Measurements from ENCODE around the gene SERINC1.

DNA sequence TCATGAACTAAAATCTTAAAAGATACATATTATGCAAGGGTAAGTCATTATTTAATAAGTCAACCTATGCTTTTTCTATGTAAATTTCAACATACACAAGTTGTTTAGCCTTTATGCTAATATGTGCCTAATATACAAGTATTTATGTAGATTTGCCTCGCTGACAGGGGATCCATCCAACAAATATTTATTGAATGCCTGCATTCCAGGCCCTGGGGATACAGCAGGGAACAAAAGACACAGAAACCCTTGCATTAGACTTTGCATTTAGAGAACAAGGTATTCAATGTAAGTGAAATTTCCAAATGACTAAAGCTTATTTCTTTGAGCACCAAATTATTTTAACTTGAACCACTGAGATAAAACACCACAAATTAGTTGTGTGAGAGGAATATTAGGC, 19.1 kb downstream of the SERINC1 start:
- TF ChIP-seq POLR2A (IDR thresholded peaks at IDR 0.05), result no peak
- TF ChIP-seq, protein P1, sequence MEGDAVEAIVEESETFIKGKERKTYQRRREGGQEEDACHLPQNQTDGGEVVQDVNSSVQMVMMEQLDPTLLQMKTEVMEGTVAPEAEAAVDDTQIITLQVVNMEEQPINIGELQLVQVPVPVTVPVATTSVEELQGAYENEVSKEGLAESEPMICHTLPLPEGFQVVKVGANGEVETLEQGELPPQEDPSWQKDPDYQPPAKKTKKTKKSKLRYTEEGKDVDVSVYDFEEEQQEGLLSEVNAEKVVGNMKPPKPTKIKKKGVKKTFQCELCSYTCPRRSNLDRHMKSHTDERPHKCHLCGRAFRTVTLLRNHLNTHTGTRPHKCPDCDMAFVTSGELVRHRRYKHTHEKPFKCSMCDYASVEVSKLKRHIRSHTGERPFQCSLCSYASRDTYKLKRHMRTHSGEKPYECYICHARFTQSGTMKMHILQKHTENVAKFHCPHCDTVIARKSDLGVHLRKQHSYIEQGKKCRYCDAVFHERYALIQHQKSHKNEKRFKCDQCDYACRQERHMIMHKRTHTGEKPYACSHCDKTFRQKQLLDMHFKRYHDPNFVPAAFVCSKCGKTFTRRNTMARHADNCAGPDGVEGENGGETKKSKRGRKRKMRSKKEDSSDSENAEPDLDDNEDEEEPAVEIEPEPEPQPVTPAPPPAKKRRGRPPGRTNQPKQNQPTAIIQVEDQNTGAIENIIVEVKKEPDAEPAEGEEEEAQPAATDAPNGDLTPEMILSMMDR (IDR thresholded peaks at IDR 0.05), result no peak

Measured in uterus (tissue), 2 donors.